Endothelial cell (in vitro differentiated cells): ENCODE measurements around the gene FBXO15. TPM values are rescaled to one million over a fixed set of nuclear protein-coding genes. Genes with fewer than 3 reads are reported as not detected.

Experiments used
- DNase-seq: peaks from one replicate; pipeline ENCODE4 v3.0.0; 2021; ENCODE audit warnings: low spot score
- H3K27ac Mint-ChIP-seq: one replicate; pipeline ENCODE4 v1.8.0; 2021; ENCODE audit warnings: mixed read lengths, inconsistent platforms; ENCODE audit not compliant: unreplicated experiment
- H3K27me3 Mint-ChIP-seq: one replicate; pipeline ENCODE4 v1.8.0; 2021; ENCODE audit warnings: mild to moderate bottlenecking, moderate library complexity, mixed read lengths, inconsistent platforms; ENCODE audit not compliant: unreplicated experiment
- H3K36me3 Mint-ChIP-seq: one replicate; pipeline ENCODE4 v1.8.0; 2021; ENCODE audit warnings: mild to moderate bottlenecking, low read depth, mixed read lengths, inconsistent platforms; ENCODE audit not compliant: unreplicated experiment
- H3K4me1 Mint-ChIP-seq: one replicate; pipeline ENCODE4 v1.8.0; 2021; ENCODE audit warnings: mild to moderate bottlenecking, mixed read lengths, inconsistent platforms; ENCODE audit not compliant: unreplicated experiment
- H3K4me3 Mint-ChIP-seq: one replicate; pipeline ENCODE4 v1.8.0; 2021; ENCODE audit warnings: mild to moderate bottlenecking, mixed read lengths, inconsistent platforms; ENCODE audit not compliant: unreplicated experiment
- H3K9me3 Mint-ChIP-seq: one replicate; pipeline ENCODE4 v1.8.0; 2021; ENCODE audit warnings: mixed read lengths, inconsistent platforms; ENCODE audit not compliant: unreplicated experiment
- CTCF ChIP-seq: fragments of 200-600 bp; sonication (generic); IDR thresholded peaks from one replicate; pipeline ENCODE4 v1.5.0; 2021; ENCODE audit warnings: antibody characterized with exemption; ENCODE audit not compliant: unreplicated experiment
- long read RNA-seq: library from polyadenylated mRNA; unstranded; transcript quantifications from one replicate; pipeline ENCODE4 v2.0.0, GENCODE V29; 2020; ENCODE audit not compliant: unreplicated experiment
- total RNA-seq: library from RNA; stranded (reverse); fragmentation: NEBNext Ultra II Directional; extraction: Animal tissue kit (Norgen Biotek cat#: 25700); gene quantifications from one replicate; pipeline ENCODE4 v1.2.1, GENCODE V29; 2021; ENCODE audit not compliant: unreplicated experiment

The FBXO15 gene, protein sequence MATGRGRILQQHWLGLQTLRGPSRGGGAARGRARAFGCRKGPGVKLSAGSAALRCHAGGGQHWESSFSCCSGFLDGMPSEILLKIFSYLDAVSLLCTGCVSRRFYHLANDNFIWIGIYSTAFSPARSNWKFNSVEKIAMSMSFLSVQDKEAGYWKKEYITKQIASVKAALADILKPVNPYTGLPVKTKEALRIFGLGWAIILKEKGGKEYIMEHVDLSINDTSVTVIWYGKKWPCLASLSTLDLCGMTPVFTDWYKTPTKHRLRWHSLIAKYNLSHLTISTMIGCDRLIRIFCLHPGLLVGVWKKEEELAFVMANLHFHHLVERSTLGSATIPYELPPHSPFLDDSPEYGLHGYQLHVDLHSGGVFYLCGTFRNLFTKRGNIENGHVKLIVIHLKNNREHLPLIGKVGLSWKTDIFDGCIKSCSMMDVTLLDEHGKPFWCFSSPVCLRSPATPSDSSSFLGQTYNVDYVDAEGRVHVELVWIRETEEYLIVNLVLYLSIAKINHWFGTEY
- 5.4 TPM for total RNA-seq
- long read RNA-seq, partial matches to known transcripts, result 1 of 1 reads
- long read RNA-seq, other reads (novel, unspliced or antisense), result 0 of 1 reads

GRCh38 chr18:74147779-74148542 lies at the start of gene FBXO15, which contains the start of gene TIMM21:
TSS of gene FBXO15 (minus strand) at chr18:74147834. CDS start at chr18:74147785, 49 bp downstream.
TSS of gene TIMM21 (plus strand) at chr18:74148523. CDS start at chr18:74148809, 286 bp downstream.
- Mint-ChIP-seq H3K4me1 (peaks cover 18% of the 10 kb centered on the region), H3K27ac (peak within 1 kb of the TSS; percentile 74), H3K9me3 (no peaks in the 10 kb centered on the region), H3K27me3 (peaks cover 9% of the 10 kb centered on the region), H3K4me3 (peak within 1 kb of the TSS; percentile 96), H3K36me3 (peaks cover 3% of the 10 kb centered on the region)
- no peak for TF ChIP-seq CTCF
- peak; percentile 94 for DNase-seq

- H3K27ac Mint-ChIP-seq, result no peak overlapping the region
- DNase-seq, result peak; percentile 36
- peaks cover 2% of the 10 kb centered on the region for H3K27me3 Mint-ChIP-seq
- H3K9me3 Mint-ChIP-seq, result no peaks in the 10 kb centered on the region
- H3K4me3 Mint-ChIP-seq, result no peak overlapping the region
- no peaks in the 10 kb centered on the region for H3K36me3 Mint-ChIP-seq
- H3K4me1 Mint-ChIP-seq, result peaks cover 6% of the 10 kb centered on the region
- peak; percentile 97 for TF ChIP-seq CTCF
Observed at GRCh38 chr18:74196220-74197119, 48.8 kb upstream of the FBXO15 start.

DNA sequence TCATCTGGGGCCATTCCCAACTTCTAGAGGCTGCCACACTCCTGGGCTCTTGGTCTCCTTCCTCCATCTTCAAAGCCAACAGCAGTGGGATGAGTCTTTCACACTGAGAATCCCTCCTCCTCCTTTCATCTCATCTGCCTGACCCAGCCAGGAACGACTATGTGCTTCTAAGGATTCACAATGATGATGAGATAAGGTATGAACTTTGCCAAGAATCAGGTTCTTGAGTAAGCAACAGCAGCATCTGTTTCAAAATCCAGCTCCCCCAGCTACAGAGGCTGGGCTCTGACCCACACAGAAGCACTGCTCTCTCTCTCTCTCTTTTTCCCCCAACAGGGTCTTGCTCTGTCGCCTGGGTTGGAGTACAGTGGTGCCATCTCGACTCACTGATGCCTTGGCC lies 47.1 kb upstream of the FBXO15 start:
- Mint-ChIP-seq H3K4me1 (peaks cover 6% of the 10 kb centered on the region), H3K36me3 (no peaks in the 10 kb centered on the region), H3K4me3 (no peak overlapping the region), H3K27me3 (no peaks in the 10 kb centered on the region), H3K27ac (no peak overlapping the region), H3K9me3 (no peaks in the 10 kb centered on the region)
- no peak for DNase-seq
- no peak for TF ChIP-seq CTCF

GRCh38 chr18:74191577-74191976 lies 43.9 kb upstream of the FBXO15 start:
- Mint-ChIP-seq H3K36me3 (no peaks in the 10 kb centered on the region), H3K4me3 (no peak overlapping the region), H3K4me1 (peaks cover 6% of the 10 kb centered on the region), H3K27me3 (no peaks in the 10 kb centered on the region), H3K27ac (no peak overlapping the region), H3K9me3 (no peaks in the 10 kb centered on the region)
- no peak for DNase-seq
- no peak for TF ChIP-seq CTCF
